Calu3 (cell line): ENCODE measurements around the gene SLC17A3. TPM values are rescaled to one million over a fixed set of nuclear protein-coding genes. Genes with fewer than 3 reads are reported as not detected.

Source experiments
- BruUV-seq: library from RNA; stranded (reverse); fragments of 400-500 nt; replicated peaks from 2 replicates; lab custom pipeline; 2021; lab: Mats Ljungman, UMichigan
- CTCF ChIA-PET: fragments of 300-600 bp; sonication (Branson Sonifier 250); formaldehyde crosslinking; loops from one replicate; lab custom pipeline; 2022; ENCODE audit warnings: antibody characterized with exemption; lab: Charles Lee
- DNase-seq: peaks from one replicate; pipeline ENCODE4 v3.0.0; 2022
- H3K27ac Mint-ChIP-seq: one replicate; pipeline ENCODE4 v1.8.0; 2022; ENCODE audit warnings: mixed read lengths; ENCODE audit not compliant: unreplicated experiment
- H3K27me3 Mint-ChIP-seq: one replicate; pipeline ENCODE4 v1.8.0; 2022; ENCODE audit warnings: mixed read lengths; ENCODE audit not compliant: unreplicated experiment
- H3K36me3 Mint-ChIP-seq: one replicate; pipeline ENCODE4 v1.8.0; 2022; ENCODE audit warnings: mild to moderate bottlenecking, moderate library complexity, mixed read lengths; ENCODE audit not compliant: insufficient read depth, unreplicated experiment
- H3K4me1 Mint-ChIP-seq: one replicate; pipeline ENCODE4 v1.8.0; 2022; ENCODE audit warnings: mild to moderate bottlenecking, low read depth, mixed read lengths; ENCODE audit not compliant: unreplicated experiment
- H3K4me3 Mint-ChIP-seq: one replicate; pipeline ENCODE4 v1.8.0; 2022; ENCODE audit warnings: mild to moderate bottlenecking, low read depth, moderate library complexity, mixed read lengths; ENCODE audit not compliant: unreplicated experiment
- H3K9me3 Mint-ChIP-seq: one replicate; pipeline ENCODE4 v1.8.0; 2022; ENCODE audit warnings: low read depth, mixed read lengths; ENCODE audit not compliant: unreplicated experiment
- intact Hi-C: fragments of 100-400 bp; cut with micrococcal nuclease; formaldehyde crosslinking; loops from one replicate; pipeline ENCODE4 v1.10.0; 2022; ENCODE audit not compliant: unreplicated experiment
- total RNA-seq: library from RNA; stranded (reverse); gene quantifications from 2 replicates; pipeline ENCODE4 v1.2.3, GENCODE V29; 2022
- TF ChIP-seq, protein P1 (sequence below): fragments of 200-600 bp; IDR thresholded peaks from one replicate; pipeline ENCODE4 v1.8.0; 2022; ENCODE audit warnings: antibody characterized with exemption; ENCODE audit not compliant: unreplicated experiment

SLC17A3 gene
- total RNA-seq, 1 experiment from 2014 or later: not detected

GRCh38 chr6:25875926-25876602 is 2.0 kb upstream of the SLC17A3 start:
- H3K4me3 Mint-ChIP-seq: no peak overlapping the region

GRCh38 chr6:25875563-25875905 is 1.5 kb upstream of the SLC17A3 start:
- CTCF ChIA-PET: interaction anchor here (0.7 to 0.9 kb wide), 3 partner anchors 17 to 575 kb away, joined by 3 to 5 read pairs (median 3); partner anchors contain the start of gene SLC17A1
- H3K4me1 Mint-ChIP-seq: peaks cover 31% of the 10 kb centered on the region
- H3K27me3 Mint-ChIP-seq: no peaks in the 10 kb centered on the region
- intact Hi-C loops: loop anchor here (5.0 kb wide), 1 partner anchor 38 kb away; no protein-coding TSS in a partner anchor
- no peaks in the 10 kb centered on the region for H3K36me3 Mint-ChIP-seq
- no peak overlapping the region for H3K4me3 Mint-ChIP-seq
- peak overlapping the region; percentile 34 for H3K27ac Mint-ChIP-seq
- no peaks in the 10 kb centered on the region for H3K9me3 Mint-ChIP-seq
- no TSS peak for BruUV-seq
- TF ChIP-seq, protein P1, sequence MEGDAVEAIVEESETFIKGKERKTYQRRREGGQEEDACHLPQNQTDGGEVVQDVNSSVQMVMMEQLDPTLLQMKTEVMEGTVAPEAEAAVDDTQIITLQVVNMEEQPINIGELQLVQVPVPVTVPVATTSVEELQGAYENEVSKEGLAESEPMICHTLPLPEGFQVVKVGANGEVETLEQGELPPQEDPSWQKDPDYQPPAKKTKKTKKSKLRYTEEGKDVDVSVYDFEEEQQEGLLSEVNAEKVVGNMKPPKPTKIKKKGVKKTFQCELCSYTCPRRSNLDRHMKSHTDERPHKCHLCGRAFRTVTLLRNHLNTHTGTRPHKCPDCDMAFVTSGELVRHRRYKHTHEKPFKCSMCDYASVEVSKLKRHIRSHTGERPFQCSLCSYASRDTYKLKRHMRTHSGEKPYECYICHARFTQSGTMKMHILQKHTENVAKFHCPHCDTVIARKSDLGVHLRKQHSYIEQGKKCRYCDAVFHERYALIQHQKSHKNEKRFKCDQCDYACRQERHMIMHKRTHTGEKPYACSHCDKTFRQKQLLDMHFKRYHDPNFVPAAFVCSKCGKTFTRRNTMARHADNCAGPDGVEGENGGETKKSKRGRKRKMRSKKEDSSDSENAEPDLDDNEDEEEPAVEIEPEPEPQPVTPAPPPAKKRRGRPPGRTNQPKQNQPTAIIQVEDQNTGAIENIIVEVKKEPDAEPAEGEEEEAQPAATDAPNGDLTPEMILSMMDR: no peak
- DNase-seq: no peak

More at GRCh38 chr6:25875926-25876602, 2.0 kb upstream of the SLC17A3 start:
- Mint-ChIP-seq H3K36me3 (no peaks in the 10 kb centered on the region), H3K27ac (no peak overlapping the region), H3K27me3 (no peaks in the 10 kb centered on the region), H3K9me3 (no peaks in the 10 kb centered on the region), H3K4me1 (peaks cover 31% of the 10 kb centered on the region)
- CTCF ChIA-PET: interaction anchor here (0.5 to 1.0 kb wide), 6 partner anchors 14 to 576 kb away, joined by 3 to 5 read pairs (median 3); partner anchors contain the start of gene SLC17A1
- BruUV-seq: no TSS peak
- intact Hi-C loops: loop anchor here (5.0 kb wide), 1 partner anchor 39 kb away; no protein-coding TSS in a partner anchor
- TF ChIP-seq, protein P1: no peak
- DNase-seq: no peak

GRCh38 chr6:25874822-25875562 is 949 bp upstream of the SLC17A3 start:
- CTCF ChIA-PET: interaction anchor here (0.7 kb wide), 1 partner anchor 20 kb away, joined by 3 read pairs; no protein-coding TSS in a partner anchor
- H3K27ac Mint-ChIP-seq: peak overlapping the region; percentile 34
- no peaks in the 10 kb centered on the region for H3K9me3 Mint-ChIP-seq
- H3K4me3 Mint-ChIP-seq: no peak overlapping the region
- intact Hi-C loops: loop anchor here (5.0 kb wide), 1 partner anchor 38 kb away; no protein-coding TSS in a partner anchor
- H3K4me1 Mint-ChIP-seq: peaks cover 31% of the 10 kb centered on the region
- no peaks in the 10 kb centered on the region for H3K36me3 Mint-ChIP-seq
- TF ChIP-seq, protein P1: no peak
- no peak for DNase-seq
- BruUV-seq: no TSS peak
- H3K27me3 Mint-ChIP-seq: no peaks in the 10 kb centered on the region

DNA sequence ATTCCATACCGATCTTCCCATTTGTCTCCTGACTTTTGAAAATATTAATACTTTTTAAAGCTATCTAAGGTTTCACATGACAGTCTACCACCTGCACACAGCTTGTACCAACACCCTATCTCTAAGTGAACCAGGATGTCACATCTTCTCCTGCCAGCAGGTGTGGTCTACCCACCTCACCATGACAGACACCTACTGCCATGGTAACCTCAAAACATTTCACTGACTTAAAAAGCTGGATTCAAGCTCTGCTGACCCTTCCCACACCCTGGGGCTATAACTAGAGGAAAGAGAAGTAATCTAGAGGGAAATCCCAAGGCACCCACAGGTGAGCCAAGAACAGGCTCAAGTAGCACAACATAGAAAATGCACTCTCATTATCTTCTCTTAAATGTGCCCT is 1.2 kb downstream of the SLC17A3 start:
- TF ChIP-seq, protein P1: no peak
- H3K36me3 Mint-ChIP-seq: no peaks in the 10 kb centered on the region
- peaks cover 31% of the 10 kb centered on the region for H3K4me1 Mint-ChIP-seq
- BruUV-seq: no TSS peak
- no peaks in the 10 kb centered on the region for H3K27me3 Mint-ChIP-seq
- no peak for DNase-seq
- no peaks in the 10 kb centered on the region for H3K9me3 Mint-ChIP-seq
- intact Hi-C loops: no loop called here
- no peak overlapping the region for H3K27ac Mint-ChIP-seq
- H3K4me3 Mint-ChIP-seq: no peak overlapping the region
- CTCF ChIA-PET: no interaction called here
